A549 (cell line): ENCODE data around the gene DNM3. TPM values are rescaled to one million over a fixed set of nuclear protein-coding genes. Genes with fewer than 3 reads are reported as not detected.

Experiments
- ATAC-seq, 2 experiments: fragments of 200-7000 bp in 1 of 2; fragments of >200 bp in 1 of 2; cut with Nextera tagmentation in 1 of 2; cut with Tn5 transposase in 1 of 2; 3 replicates each; pipeline versions ENCODE4 v1.8.0 to v1.9.1; 2018 to 2020; ENCODE audit warnings: mild to moderate bottlenecking in 1 of 2, moderate library complexity in 1 of 2
- CTCF ChIA-PET: fragments of 300-600 bp; sonication (Branson Sonifier 250); formaldehyde crosslinking; extraction: SDS; loops from one replicate; lab custom pipeline; 2021; ENCODE audit warnings: antibody characterized with exemption, inconsistent platforms; lab: Yijun Ruan, JAX
- POLR2A ChIA-PET: fragments of 350-600 bp; formaldehyde crosslinking; extraction: SDS; loops from one replicate; lab custom pipeline; 2021; ENCODE audit warnings: antibody characterized with exemption, inconsistent platforms; lab: Yijun Ruan, JAX
- DNase-seq, 2 experiments: peaks; one replicate each; pipeline versions ENCODE4 v3.0.0 to v3.0.0-alpha.2; 2011 to 2016; ENCODE audit warnings: low read depth in 1 of 2, low spot score in 1 of 2
- FAIRE-seq: peaks from 2 replicates; lab custom pipeline; 2011; peaks lifted over from hg19 to GRCh38; lab: Jason Lieb, UNC
- H3K27ac ChIP-seq, 2 experiments: fragments of >200 bp; sonication (Bioruptor Twin); formaldehyde crosslinking; 3 replicates each; pipeline ENCODE4 v1.5.1; 2016 to 2017
- H3K4me1 ChIP-seq: fragments of >200 bp; sonication (Bioruptor Twin); formaldehyde crosslinking; 3 replicates; pipeline ENCODE4 v1.6.1; 2016
- H3K4me2 ChIP-seq: fragments of >200 bp; sonication (Bioruptor Twin); formaldehyde crosslinking; 3 replicates; pipeline ENCODE4 v1.6.1; 2016
- H3K4me3 ChIP-seq: fragments of >200 bp; sonication (Bioruptor Twin); formaldehyde crosslinking; 3 replicates; pipeline ENCODE4 v1.5.1; 2016
- H3K9me3 ChIP-seq: fragments of >200 bp; sonication (Bioruptor Twin); formaldehyde crosslinking; 3 replicates; pipeline ENCODE4 v1.6.1; 2016
- BHLHE40 ChIP-seq: IDR thresholded peaks from 2 replicates; pipeline ENCODE4 v1.6.1; 2012; ENCODE audit warnings: low read depth, low read length, inconsistent platforms
- CBX2 ChIP-seq: fragments of 200-600 bp; sonication (generic); IDR thresholded peaks from 2 replicates; pipeline ENCODE4 v1.6.1; 2016; ENCODE audit warnings: low read depth, mild to moderate bottlenecking, borderline replicate concordance
- CBX8 ChIP-seq: fragments of 200-600 bp; sonication (generic); IDR thresholded peaks from 2 replicates; pipeline ENCODE4 v1.6.1; 2016
- CHD2 ChIP-seq: fragments of 150-350 bp; IDR thresholded peaks from 2 replicates; pipeline ENCODE4 v1.6.1; 2014; ENCODE audit warnings: low read length; ENCODE audit not compliant: partially characterized antibody
- EHF ChIP-seq: fragments of 250-450 bp; sonication (Bioruptor Pico); IDR thresholded peaks from 2 replicates; pipeline ENCODE4 v1.5.0; 2020; ENCODE audit warnings: mild to moderate bottlenecking
- ESRRA ChIP-seq: fragments of 150-350 bp; IDR thresholded peaks from 2 replicates; pipeline ENCODE4 v1.6.1; 2014; ENCODE audit warnings: mild to moderate bottlenecking, low read length, borderline replicate concordance
- FOSL2 ChIP-seq, 2 experiments: fragments of 450-650 bp in 1 of 2; fragments of >200 bp in 1 of 2; sonication (Bioruptor Twin) in 1 of 2; formaldehyde crosslinking; IDR thresholded peaks; 2 replicates each; pipeline versions ENCODE4 v1.5.0 to v1.6.1; 2016 to 2020; ENCODE audit warnings: mild to moderate bottlenecking in 1 of 2, moderate library complexity in 1 of 2
- FOXS1 ChIP-seq: fragments of 250-450 bp; sonication (Bioruptor Pico); IDR thresholded peaks from 2 replicates; pipeline ENCODE4 v1.5.0; 2020; ENCODE audit warnings: mild to moderate bottlenecking, moderate library complexity
- GATA3 ChIP-seq: IDR thresholded peaks from 2 replicates; pipeline ENCODE4 v1.6.1; 2012; ENCODE audit warnings: borderline replicate concordance
- HOXA7 ChIP-seq: fragments of 250-450 bp; sonication (Bioruptor Pico); IDR thresholded peaks from 2 replicates; pipeline ENCODE4 v1.5.0; 2020; ENCODE audit warnings: mild to moderate bottlenecking, moderate library complexity
- KDM1A ChIP-seq: fragments of 200-600 bp; sonication (generic); IDR thresholded peaks from 2 replicates; pipeline ENCODE4 v1.6.1; 2016; ENCODE audit warnings: low read depth, mild to moderate bottlenecking
- KDM5A ChIP-seq: fragments of 200-600 bp; sonication (generic); IDR thresholded peaks from 2 replicates; pipeline ENCODE4 v1.6.1; 2016; ENCODE audit warnings: antibody characterized with exemption, mild to moderate bottlenecking
- MAFK ChIP-seq: fragments of 450-650 bp; IDR thresholded peaks from 2 replicates; pipeline ENCODE4 v1.6.1; 2014; ENCODE audit not compliant: partially characterized antibody
- NFE2L2 ChIP-seq: fragments of 150-350 bp; conservative IDR thresholded peaks from 2 replicates; pipeline ENCODE4 v1.6.1; 2014; ENCODE audit warnings: low read length
- NPAS2 ChIP-seq: fragments of 250-450 bp; sonication (Bioruptor Pico); IDR thresholded peaks from 2 replicates; pipeline ENCODE4 v1.8.0; 2022; ENCODE audit warnings: mild to moderate bottlenecking, moderate library complexity, borderline replicate concordance
- PHF8 ChIP-seq: fragments of 200-600 bp; sonication (generic); IDR thresholded peaks from 2 replicates; pipeline ENCODE4 v1.6.1; 2016; ENCODE audit warnings: low read depth, mild to moderate bottlenecking, antibody characterized with exemption, moderate library complexity, borderline replicate concordance
- RARB ChIP-seq: fragments of 250-450 bp; sonication (Bioruptor Pico); IDR thresholded peaks from 2 replicates; pipeline ENCODE4 v1.8.0; 2021; ENCODE audit warnings: mild to moderate bottlenecking, moderate library complexity
- TFCP2L1 ChIP-seq: fragments of 250-450 bp; sonication (Bioruptor Pico); IDR thresholded peaks from 2 replicates; pipeline ENCODE4 v1.5.0; 2021; ENCODE audit warnings: mild to moderate bottlenecking
- ZFP36 ChIP-seq: fragments of 450-650 bp; IDR thresholded peaks from 2 replicates; pipeline ENCODE4 v1.6.1; 2014; ENCODE audit warnings: borderline replicate concordance; ENCODE audit not compliant: partially characterized antibody
- ZSCAN20 ChIP-seq: fragments of 250-450 bp; sonication (Bioruptor Pico); IDR thresholded peaks from 2 replicates; pipeline ENCODE4 v1.8.0; 2022; ENCODE audit warnings: mild to moderate bottlenecking, moderate library complexity
- WGBS: methylation state at CpG from one replicate; pipeline ENCODE4 v1.1.6; 2017; ENCODE audit errors: missing lambda C conversion rate; 5-methylcytosine and 5-hydroxymethylcytosine counted together
- polyA plus RNA-seq, 4 experiments: library from polyadenylated mRNA; depleted of rRNA in 3 of 4; stranded (reverse); fragments of >200 nt; fragmentation: RNase III in 1 of 4; extraction: RNeasy Plus Mini Kit Qiagen cat#74134 plus additional on column Dnase treatment in 1 of 4; gene quantifications; 2 replicates in 3 of 4; 3 replicates in 1 of 4; pipeline ENCODE4 v1.2.3, GENCODE V29; 2011 to 2017
- TF ChIP-seq, protein P1 (sequence below): fragments of 250-450 bp; sonication (Bioruptor Pico); IDR thresholded peaks from 2 replicates; pipeline ENCODE4 v1.5.0; 2020; ENCODE audit warnings: low read depth, mild to moderate bottlenecking, moderate library complexity
- TF ChIP-seq, protein P2 (sequence below): fragments of >200 bp; sonication (Bioruptor Twin); formaldehyde crosslinking; IDR thresholded peaks from 3 replicates; pipeline ENCODE4 v1.6.1; 2016
- TF ChIP-seq, protein P3 (sequence below): fragments of 450-650 bp; IDR thresholded peaks from 2 replicates; pipeline ENCODE4 v1.6.1; 2014; ENCODE audit warnings: antibody characterized with exemption
- TF ChIP-seq, protein P4 (sequence below): fragments of 150-350 bp; IDR thresholded peaks from 2 replicates; pipeline ENCODE4 v1.6.1; 2014; ENCODE audit warnings: low read depth, mild to moderate bottlenecking, low read length
- TF ChIP-seq, protein P5 (sequence below): fragments of 200-600 bp; sonication (generic); IDR thresholded peaks from 2 replicates; pipeline ENCODE4 v1.6.1; 2016; ENCODE audit warnings: antibody characterized with exemption, mild to moderate bottlenecking, moderate library complexity

Gene DNM3
- polyA plus RNA-seq, 2 of the 4 experiments (the other 2 are of a cell fraction), result 0.57 to 1.5 TPM

DNA sequence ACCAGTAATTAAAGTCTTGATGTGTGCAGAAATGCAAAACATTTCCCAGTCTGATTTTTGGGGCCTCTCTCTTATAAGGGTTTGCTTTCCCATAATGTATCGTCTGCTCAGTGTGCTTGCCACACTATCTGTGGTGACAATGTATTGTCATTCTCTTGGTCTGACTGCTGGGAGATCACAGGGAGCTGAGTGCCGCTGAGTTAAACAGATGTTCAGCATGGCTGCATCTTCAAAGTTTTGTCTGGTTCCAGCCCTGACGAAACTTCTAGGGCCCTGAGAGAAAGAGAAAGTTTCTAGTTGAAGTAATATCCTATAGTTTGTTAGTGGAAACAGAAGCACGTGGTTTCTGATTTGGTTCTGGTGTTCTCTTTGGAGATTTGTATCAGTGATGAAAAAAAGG is 42.6 kb downstream of the DNM3 start (continued):
- TF ChIP-seq, protein P1, sequence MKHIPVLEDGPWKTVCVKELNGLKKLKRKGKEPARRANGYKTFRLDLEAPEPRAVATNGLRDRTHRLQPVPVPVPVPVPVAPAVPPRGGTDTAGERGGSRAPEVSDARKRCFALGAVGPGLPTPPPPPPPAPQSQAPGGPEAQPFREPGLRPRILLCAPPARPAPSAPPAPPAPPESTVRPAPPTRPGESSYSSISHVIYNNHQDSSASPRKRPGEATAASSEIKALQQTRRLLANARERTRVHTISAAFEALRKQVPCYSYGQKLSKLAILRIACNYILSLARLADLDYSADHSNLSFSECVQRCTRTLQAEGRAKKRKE (CRISPR knock-in tag), result no peak
- TF ChIP-seq ESRRA (no peak), KDM5A (no peak), RARB (CRISPR knock-in tag) (no peak), FOXS1 (CRISPR knock-in tag) (no peak), MAFK (no peak)
- TF ChIP-seq, protein P2, sequence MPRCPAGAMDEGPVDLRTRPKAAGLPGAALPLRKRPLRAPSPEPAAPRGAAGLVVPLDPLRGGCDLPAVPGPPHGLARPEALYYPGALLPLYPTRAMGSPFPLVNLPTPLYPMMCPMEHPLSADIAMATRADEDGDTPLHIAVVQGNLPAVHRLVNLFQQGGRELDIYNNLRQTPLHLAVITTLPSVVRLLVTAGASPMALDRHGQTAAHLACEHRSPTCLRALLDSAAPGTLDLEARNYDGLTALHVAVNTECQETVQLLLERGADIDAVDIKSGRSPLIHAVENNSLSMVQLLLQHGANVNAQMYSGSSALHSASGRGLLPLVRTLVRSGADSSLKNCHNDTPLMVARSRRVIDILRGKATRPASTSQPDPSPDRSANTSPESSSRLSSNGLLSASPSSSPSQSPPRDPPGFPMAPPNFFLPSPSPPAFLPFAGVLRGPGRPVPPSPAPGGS, result no peak
- TF ChIP-seq, protein P3, sequence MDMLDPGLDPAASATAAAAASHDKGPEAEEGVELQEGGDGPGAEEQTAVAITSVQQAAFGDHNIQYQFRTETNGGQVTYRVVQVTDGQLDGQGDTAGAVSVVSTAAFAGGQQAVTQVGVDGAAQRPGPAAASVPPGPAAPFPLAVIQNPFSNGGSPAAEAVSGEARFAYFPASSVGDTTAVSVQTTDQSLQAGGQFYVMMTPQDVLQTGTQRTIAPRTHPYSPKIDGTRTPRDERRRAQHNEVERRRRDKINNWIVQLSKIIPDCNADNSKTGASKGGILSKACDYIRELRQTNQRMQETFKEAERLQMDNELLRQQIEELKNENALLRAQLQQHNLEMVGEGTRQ, result no peak

DNA sequence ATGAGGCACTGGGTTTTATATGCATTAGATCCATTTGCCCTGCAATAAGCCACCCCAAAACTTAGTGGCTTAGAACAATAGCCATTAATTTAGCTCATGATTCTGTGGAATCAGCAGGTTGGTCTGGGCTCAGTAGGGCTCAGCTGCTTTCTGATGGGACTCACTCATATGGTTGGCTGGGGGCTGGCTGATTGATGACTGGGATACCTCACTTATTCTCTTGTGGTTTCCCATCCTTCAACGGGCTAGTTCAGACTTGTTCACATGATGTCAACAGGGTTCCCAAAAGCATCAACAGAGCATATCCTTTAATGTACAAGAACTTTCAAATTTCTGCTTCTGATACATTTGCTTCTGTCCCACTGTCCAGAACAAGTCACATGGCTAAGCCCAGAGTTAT is 43.2 kb downstream of the DNM3 start:
- Histone ChIP-seq H3K4me2 (no peak overlapping the region), H3K4me3 (no peak overlapping the region), H3K27ac (no peak overlapping the region), H3K4me1 (peaks cover 3% of the 10 kb centered on the region; the same call in 1 of the 3 replicates), H3K9me3 (0 out of 3 replicates have a peak, but pooled peaks cover 2% of the 10 kb centered on the region)
- WGBS, result 74% methylated on average over 1 of the region's 1 CpG
- ChIA-PET CTCF (no interaction called here), POLR2A (no interaction called here)
- TF ChIP-seq, protein P1 (CRISPR knock-in tag), result no peak
- TF ChIP-seq CBX8 (no peak), CHD2 (no peak), MAFK (no peak), CBX2 (no peak), KDM1A (no peak), NPAS2 (CRISPR knock-in tag) (no peak), ZSCAN20 (no peak), ZFP36 (no peak), TFCP2L1 (CRISPR knock-in tag) (no peak), NFE2L2 (no peak), PHF8 (no peak), BHLHE40 (no peak), EHF (CRISPR knock-in tag) (no peak), FOSL2 (IDR thresholded peaks at IDR 0.05) (no peak), FOSL2 (CRISPR knock-in tag; IDR thresholded peaks at IDR 0.05) (no peak), GATA3 (no peak), HOXA7 (CRISPR knock-in tag) (no peak)
- TF ChIP-seq, protein P3, result no peak
- TF ChIP-seq, protein P4, sequence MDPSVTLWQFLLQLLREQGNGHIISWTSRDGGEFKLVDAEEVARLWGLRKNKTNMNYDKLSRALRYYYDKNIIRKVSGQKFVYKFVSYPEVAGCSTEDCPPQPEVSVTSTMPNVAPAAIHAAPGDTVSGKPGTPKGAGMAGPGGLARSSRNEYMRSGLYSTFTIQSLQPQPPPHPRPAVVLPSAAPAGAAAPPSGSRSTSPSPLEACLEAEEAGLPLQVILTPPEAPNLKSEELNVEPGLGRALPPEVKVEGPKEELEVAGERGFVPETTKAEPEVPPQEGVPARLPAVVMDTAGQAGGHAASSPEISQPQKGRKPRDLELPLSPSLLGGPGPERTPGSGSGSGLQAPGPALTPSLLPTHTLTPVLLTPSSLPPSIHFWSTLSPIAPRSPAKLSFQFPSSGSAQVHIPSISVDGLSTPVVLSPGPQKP, result no peak
- TF ChIP-seq, protein P5, sequence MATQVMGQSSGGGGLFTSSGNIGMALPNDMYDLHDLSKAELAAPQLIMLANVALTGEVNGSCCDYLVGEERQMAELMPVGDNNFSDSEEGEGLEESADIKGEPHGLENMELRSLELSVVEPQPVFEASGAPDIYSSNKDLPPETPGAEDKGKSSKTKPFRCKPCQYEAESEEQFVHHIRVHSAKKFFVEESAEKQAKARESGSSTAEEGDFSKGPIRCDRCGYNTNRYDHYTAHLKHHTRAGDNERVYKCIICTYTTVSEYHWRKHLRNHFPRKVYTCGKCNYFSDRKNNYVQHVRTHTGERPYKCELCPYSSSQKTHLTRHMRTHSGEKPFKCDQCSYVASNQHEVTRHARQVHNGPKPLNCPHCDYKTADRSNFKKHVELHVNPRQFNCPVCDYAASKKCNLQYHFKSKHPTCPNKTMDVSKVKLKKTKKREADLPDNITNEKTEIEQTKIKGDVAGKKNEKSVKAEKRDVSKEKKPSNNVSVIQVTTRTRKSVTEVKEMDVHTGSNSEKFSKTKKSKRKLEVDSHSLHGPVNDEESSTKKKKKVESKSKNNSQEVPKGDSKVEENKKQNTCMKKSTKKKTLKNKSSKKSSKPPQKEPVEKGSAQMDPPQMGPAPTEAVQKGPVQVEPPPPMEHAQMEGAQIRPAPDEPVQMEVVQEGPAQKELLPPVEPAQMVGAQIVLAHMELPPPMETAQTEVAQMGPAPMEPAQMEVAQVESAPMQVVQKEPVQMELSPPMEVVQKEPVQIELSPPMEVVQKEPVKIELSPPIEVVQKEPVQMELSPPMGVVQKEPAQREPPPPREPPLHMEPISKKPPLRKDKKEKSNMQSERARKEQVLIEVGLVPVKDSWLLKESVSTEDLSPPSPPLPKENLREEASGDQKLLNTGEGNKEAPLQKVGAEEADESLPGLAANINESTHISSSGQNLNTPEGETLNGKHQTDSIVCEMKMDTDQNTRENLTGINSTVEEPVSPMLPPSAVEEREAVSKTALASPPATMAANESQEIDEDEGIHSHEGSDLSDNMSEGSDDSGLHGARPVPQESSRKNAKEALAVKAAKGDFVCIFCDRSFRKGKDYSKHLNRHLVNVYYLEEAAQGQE, result no peak
- DNase-seq (no peak), FAIRE-seq (no peak), ATAC-seq (no peak)
